HG02763 (cell line): ENCODE data around the gene ABHD4.
"Not testable (repeated sequence)": the region's sequence is repeated elsewhere in the genome, so short reads cannot be mapped to it uniquely, and the experiment has no call there.

ENCODE experiments used
- ATAC-seq: cut with Tn5 transposase; IDR thresholded peaks from one replicate; pipeline ENCODE4 v1.9.1; 2021; ENCODE audit warnings: mild to moderate bottlenecking, moderate library complexity; ENCODE audit not compliant: unreplicated experiment

ABHD4 gene

DNA sequence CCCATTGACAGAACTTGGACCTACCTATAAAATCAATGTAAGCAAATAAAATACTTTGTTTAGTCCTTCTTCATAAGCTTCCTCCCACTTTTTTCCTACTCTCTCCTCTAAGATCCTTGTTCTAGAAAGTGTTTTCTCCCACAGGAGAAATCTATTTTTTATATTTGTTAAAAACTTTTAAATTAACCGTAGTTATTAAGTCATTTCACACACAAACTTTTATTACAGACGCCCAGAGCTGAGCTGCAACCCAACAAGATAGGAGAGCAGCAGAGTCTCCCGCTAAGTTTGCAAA, 36.8 kb upstream of the ABHD4 start:
- no peak for ATAC-seq

GRCh38 chr14:22561661-22562579, 36.2 kb upstream of the ABHD4 start:
- no peak for ATAC-seq

DNA sequence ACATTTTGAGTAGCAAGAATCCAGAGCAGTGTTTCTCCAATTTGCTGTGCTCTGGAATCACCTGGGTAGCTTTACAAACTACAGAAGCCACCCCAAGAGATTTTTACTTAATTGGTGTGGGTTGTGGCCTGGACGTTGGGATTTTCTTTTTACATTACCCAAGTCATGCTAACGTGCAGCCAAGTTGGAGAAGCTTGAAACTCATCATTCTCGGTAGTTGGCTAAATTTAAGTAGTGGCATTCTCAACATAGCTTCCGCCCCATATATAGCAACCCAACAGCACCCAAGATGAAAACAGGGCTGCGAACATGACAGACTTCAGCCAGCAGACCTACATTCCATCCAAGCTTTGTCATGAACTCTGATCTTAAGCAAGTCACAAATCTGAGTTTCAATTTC, 34.1 kb upstream of the ABHD4 start:
- peak; percentile 24 for ATAC-seq

- ATAC-seq, result no peak
These were observed 33.6 kb upstream of the ABHD4 start for GRCh38 chr14:22564463-22564862.

DNA sequence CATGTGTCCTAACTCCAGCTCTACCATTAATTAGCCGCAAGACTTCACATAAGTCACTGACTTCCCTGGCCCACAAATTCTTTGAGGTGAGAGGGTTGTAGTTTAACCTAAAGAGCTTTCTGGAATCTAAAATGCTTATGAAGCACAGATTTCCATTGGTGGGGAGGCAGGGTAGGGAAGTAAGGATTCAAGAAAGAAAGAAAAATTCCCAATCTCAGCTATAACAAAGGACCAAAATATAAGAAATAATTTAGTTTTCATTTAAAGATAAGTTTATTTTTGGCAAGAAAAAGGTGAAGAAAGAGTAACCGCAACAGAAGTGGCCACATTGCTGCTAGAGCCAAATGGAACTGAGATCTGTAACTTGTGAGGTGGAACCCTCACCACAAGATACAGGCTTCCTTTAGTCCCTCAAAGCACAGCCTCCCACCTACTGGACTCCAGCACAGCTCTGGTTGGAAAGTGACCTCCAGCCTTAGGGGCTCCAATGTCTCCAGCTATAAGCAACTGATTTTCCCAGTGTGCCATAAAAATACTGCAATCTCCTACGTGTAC, 32.6 kb upstream of the ABHD4 start:
- peak; percentile 36 for ATAC-seq

- ATAC-seq, result not testable (repeated sequence)
These were observed 31.8 kb upstream of the ABHD4 start for GRCh38 chr14:22566266-22566665.

- ATAC-seq, result no peak
These were observed 31.3 kb upstream of the ABHD4 start for GRCh38 chr14:22566845-22567244.

DNA sequence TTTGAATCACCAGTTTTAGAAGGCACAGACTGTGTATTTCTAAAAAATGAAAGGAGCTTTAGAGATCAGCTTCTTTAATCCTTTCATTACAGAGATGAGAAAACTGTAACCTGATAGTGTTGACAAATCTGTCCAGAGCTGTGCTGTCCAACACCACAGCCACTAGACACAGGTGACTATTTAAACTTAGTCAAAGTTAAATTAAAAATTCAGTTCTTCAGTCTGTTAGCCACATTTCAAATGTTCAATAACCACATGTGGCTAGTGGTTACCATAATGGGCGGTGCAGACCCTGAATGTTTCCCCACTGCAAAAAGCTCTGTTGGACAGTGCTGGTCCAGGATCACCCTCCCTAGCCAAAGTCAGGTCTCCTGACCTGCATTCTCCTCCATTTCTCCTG, 30.7 kb upstream of the ABHD4 start:
- no peak for ATAC-seq

DNA sequence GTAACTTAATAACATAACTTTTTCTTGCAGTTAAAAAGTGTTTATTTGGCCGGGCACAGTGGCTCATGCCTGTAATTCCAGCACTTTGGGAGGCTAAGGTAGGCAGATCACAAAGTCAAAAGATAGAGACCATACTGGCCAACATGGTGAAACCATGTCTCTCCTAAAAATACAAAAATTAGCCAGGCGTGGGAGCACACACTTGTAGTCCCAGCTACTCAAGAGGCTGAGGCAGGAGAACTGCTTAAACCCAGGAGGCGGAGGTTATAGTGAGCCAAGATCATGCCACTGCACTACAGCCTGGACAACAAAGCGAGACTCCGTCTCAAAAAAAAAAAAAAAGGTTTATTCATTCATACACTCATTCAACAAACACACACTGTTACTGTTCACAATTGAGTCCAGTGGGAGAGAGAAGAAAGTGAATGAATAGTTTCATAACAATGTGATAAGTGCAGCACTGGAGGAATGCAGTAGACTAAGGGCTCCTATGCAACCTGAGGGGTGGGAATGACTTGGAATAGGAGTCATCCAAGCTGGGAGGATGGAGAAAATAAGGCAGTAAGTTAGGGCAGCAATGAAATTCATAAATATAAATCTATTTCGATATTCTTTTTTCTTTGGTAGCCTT, 28.9 kb upstream of the ABHD4 start:
- ATAC-seq, result no peak

- ATAC-seq, result no peak
These were observed 28.4 kb upstream of the ABHD4 start for GRCh38 chr14:22569737-22570131.

GRCh38 chr14:22570132-22570949, 27.8 kb upstream of the ABHD4 start:
- ATAC-seq, result peak; percentile 61

GRCh38 chr14:22572562-22573058, 25.5 kb upstream of the ABHD4 start:
- ATAC-seq, result no peak

GRCh38 chr14:22573804-22574203, 24.3 kb upstream of the ABHD4 start:
- ATAC-seq, result no peak

DNA sequence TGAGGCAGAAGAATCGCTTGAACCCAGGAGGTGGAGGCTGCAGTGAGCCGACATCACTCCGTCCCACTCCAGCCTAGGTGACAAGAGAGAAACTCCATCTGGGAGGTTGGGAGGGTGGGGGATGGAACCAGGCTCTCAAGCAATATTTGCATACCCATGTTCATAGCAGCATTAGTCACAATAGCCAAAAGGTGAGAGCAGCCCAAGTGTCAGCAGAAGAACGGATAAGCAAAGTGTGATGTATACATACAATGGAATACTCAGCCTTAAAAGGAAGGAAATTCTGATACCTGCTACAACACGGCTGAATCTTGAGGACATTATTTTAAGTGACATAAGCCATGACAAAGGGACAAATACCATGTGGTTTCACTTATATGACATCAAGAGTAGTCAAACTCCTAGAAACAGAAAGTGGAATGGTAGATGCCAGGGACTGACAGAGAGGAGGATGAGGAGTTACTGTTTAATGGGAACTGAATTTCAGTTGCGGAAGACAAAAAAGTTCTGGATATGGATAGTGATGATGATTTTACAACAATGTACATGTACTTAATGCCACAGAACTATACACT, 20.7 kb upstream of the ABHD4 start:
- no peak for ATAC-seq

DNA sequence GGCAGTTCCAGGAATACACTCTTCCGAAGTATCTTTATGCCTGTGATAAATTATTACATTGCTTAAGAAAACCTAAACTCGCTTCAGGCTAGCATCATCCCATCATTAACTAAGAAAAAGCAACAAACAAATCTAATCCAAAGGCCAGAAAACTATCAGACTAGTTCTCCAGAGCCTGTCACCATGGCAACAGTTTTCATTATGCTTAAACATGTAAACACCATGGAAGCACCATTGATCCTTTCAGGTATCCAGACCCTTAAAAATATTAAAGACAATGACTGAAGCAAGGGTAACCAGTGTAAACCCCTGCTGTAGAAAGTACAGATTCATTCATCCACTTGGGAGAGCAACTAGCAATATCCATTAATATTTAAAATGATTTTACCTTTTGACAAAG, 18.9 kb upstream of the ABHD4 start:
- no peak for ATAC-seq

GRCh38 chr14:22579881-22580280, 18.2 kb upstream of the ABHD4 start:
- no peak for ATAC-seq

GRCh38 chr14:22580625-22581024, 17.5 kb upstream of the ABHD4 start:
- no peak for ATAC-seq

DNA sequence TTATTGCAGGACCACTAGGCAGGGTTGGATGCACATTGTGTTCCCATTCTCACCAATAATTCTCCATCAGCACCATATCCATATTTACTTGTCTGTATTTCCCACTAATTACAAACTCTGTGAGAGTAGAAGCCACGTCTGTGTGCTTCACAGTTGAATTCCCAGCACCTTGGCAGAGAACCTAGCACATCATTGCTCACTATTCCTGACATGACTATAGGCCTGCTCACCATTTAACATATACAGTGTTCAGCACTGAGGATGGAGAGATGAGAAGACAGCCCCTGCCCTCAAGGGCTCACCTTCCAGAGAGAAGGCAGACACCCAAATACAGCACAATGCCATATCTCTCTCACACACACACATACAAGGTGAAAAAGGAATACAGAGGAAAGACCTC, 14.1 kb upstream of the ABHD4 start:
- ATAC-seq, result no peak

DNA sequence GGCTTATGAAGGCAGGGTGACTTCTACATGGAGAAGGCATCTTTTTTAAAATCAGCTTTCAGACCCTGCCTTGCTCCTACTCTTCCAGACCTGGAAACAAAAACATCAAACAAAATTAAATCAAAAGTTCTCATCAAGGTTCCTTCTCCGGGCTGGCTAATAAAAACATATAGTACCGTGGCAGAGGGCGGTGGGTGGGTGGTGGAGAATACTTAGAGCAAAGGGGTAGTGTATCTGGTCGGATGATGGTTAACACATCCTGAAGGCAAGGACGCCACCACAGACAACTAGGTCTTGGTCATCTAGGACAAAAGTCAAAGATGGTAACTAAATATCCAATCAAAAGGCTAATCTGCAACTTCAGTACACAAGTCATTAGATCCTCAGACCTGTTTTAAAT, 10.9 kb upstream of the ABHD4 start:
- no peak for ATAC-seq

DNA sequence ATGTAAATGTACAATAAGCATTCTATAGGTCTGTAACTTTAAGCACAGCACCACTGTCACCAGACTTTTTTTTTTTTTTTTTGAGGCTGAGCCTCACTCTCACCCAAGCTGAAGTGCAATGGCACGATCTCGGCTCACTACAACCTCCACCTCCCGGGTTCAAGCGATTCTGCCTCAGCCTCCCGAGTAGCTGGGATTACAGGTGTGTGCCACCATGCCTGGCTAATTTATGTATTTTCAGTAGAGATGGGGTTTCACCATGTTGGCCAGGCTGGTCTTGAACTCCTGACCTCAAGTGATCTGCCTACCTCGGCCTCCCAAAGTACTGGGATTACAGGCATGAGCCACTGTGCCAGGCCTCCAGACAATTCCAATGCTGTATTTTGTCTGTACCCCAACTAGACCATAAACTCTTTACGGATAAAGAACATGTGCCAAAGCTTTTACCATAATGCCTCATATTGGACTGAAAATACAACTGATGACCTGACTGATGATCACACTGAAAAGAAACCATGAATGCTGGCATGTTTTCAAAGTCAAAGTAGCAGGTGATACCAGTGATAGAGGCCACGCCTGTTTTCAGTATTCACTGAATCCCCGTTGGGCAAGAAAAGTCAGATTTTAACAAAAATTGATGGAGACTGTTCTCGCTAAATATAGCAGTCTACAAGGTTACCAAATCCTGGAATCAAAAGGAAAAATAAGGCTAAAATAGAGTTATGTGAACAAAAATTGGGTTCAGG, 10.2 kb upstream of the ABHD4 start:
- ATAC-seq, result not testable (repeated sequence)
